SK-N-MC (cell line): ENCODE results near the gene REL.

Experiments used
- EZH2 ChIP-seq: fragments of 200-600 bp; sonication (generic); IDR thresholded peaks from one replicate; pipeline ENCODE4 v1.6.1; 2017; ENCODE audit warnings: antibody characterized with exemption
- POLR2AphosphoS5 ChIP-seq: IDR thresholded peaks from 2 replicates; pipeline ENCODE4 v1.6.1; 2012; ENCODE audit warnings: mild to moderate bottlenecking, low read depth, low read length, borderline replicate concordance

DNA sequence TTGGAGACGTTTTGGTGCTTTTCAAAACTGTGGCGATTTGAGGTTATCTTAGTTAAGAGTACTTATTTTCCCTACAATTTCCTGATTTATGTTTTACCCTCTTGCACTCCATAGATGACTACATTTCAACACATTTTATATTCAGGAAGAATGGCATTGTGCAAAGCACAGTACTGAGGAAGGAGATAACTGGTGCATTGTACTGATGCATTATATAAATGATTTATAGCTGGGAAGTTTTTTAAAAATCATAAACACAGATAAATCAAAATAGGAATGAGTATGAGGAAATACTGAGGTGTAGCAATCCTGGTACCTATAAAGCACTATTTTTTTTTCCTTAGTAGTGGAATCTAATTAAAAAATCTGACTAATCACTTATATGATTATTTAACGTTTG lies 5.6 kb downstream of the REL start:
- TF ChIP-seq POLR2AphosphoS5 (no peak), EZH2 (no peak)
